ENCODE results near the gene RSPH1. TPM values are rescaled to one million over a fixed set of nuclear protein-coding genes. Genes with fewer than 3 reads are reported as not detected.

RSPH1 gene
- total RNA-seq, 1 donor from 2014 or later = 0.29 TPM

- Histone ChIP-seq H3K36me3 (ENCODE audit: control insufficient read depth, insufficient read depth, low read length) (no peaks in the 10 kb centered on the region), H3K27me3 (ENCODE audit: control insufficient read depth, insufficient read depth, low read length) (no peaks in the 10 kb centered on the region), H3K4me3 (ENCODE audit: low read depth, low read length) (no peak overlapping the region)
- no peak for TF ChIP-seq CTCF (IDR thresholded peaks at IDR 0.05; ENCODE audit: insufficient read depth, low read length, poor library complexity, severe bottlenecking)
- no peak for DNase-seq (ENCODE audit: low read depth)
Observed at GRCh38 chr21:42465008-42465802, 30.8 kb downstream of the RSPH1 start.

GRCh38 chr21:42463861-42464515, 32.0 kb downstream of the RSPH1 start:
- DNase-seq (ENCODE audit: low read depth) = no peak
- no peaks in the 10 kb centered on the region for H3K36me3 ChIP-seq (ENCODE audit: control insufficient read depth, insufficient read depth, low read length)
- H3K4me3 ChIP-seq (ENCODE audit: low read depth, low read length) = no peak overlapping the region
- no peaks in the 10 kb centered on the region for H3K27me3 ChIP-seq (ENCODE audit: control insufficient read depth, insufficient read depth, low read length)
- no peak for TF ChIP-seq CTCF (IDR thresholded peaks at IDR 0.05; ENCODE audit: insufficient read depth, low read length, poor library complexity, severe bottlenecking)

DNA sequence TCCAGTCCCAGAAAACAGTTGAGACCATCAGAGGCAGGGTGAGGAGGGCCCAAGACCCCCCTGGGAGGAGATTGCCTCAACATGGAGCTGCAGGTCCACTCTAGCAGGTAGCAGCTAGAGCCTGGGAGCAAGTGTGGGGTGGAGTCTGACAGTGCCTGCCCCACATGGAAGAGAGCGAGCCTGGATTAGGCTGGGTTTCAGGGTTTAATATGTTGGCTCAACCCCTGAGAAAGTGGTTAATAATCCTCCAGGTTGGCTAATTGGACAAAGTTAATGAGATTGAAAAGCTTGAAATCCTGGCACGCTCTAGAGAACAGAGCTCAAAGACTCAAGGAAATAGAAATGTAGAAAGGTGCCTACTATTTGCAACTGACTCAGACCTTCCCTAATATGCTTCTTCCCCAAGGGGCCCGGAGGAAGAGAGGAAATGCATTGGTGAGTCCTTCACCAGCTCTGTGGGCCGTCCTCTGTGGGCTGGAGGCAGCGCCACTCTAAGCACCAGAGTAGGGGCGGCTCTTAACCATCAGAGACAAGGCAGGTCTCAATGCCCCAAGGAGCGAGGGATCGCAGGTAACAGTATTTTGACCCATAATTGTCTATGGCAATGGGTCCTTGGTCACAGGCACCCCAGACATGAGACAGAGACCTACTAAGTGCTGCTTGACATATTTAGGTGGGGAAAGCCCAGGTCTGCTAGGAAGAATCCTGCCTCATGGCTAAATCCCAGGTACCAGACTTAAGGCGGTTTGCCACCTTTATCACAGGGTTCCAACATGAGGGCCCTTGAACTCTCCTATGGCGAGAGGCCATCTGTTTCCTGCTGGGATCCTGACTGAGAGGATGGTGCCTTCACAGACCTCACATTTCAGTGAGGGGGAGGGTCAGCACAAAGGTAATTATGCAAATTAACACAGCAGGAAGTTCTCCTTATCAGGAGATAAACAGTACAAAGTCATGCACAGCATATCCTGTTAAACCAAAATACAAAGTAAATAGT, 33.8 kb downstream of the RSPH1 start:
- H3K27me3 ChIP-seq (ENCODE audit: control insufficient read depth, insufficient read depth, low read length) = no peaks in the 10 kb centered on the region
- TF ChIP-seq CTCF (IDR thresholded peaks at IDR 0.05; ENCODE audit: insufficient read depth, low read length, poor library complexity, severe bottlenecking) = no peak
- no peaks in the 10 kb centered on the region for H3K36me3 ChIP-seq (ENCODE audit: control insufficient read depth, insufficient read depth, low read length)
- peak; percentile 50 for DNase-seq (ENCODE audit: low read depth)
- H3K4me3 ChIP-seq (ENCODE audit: low read depth, low read length) = no peak overlapping the region

GRCh38 chr21:42461185-42461520, 34.9 kb downstream of the RSPH1 start:
- no peaks in the 10 kb centered on the region for H3K27me3 ChIP-seq (ENCODE audit: control insufficient read depth, insufficient read depth, low read length)
- no peak overlapping the region for H3K4me3 ChIP-seq (ENCODE audit: low read depth, low read length)
- TF ChIP-seq CTCF (IDR thresholded peaks at IDR 0.05; ENCODE audit: insufficient read depth, low read length, poor library complexity, severe bottlenecking) = no peak
- no peak for DNase-seq (ENCODE audit: low read depth)
- no peaks in the 10 kb centered on the region for H3K36me3 ChIP-seq (ENCODE audit: control insufficient read depth, insufficient read depth, low read length)

DNA sequence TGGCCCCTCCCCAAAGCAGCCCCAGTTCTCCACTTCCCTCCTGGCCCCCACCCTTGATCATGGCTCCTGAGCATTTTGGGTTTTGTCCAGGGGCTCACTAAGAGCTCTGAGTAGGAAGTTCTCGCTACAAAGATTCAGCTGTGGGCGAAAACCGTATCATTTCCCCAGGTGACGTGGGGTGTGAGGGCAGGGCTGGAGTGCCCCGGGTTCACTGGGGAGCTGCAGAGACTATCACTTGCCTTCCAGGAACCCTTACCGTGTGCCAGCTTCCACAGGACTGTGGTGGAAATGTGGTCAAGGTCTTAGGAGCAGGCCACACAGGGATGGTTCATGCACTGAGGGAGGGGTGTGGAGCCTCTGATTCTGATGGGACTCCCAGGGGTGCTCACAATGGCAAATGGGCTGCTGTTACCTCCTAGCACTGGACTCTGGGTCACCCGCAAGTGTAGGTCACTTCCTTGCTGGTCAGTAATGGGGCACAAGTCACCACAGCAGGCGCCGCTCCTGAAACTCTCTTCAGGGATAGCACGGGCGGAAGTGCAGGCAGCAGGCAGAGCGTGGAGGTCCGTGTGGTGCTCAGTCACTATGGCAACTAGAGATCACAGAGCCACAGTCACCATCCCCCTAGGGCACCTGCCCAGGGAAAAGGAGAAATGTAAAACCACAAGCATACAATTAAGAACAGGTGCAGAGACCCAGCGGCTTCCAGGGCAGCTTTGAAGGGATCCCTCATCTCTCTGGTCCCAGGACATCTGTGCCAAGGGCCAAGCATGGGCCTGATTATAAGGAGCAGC, 35.4 kb downstream of the RSPH1 start:
- Histone ChIP-seq H3K27me3 (ENCODE audit: control insufficient read depth, insufficient read depth, low read length) (no peaks in the 10 kb centered on the region), H3K36me3 (ENCODE audit: control insufficient read depth, insufficient read depth, low read length) (no peaks in the 10 kb centered on the region), H3K4me3 (ENCODE audit: low read depth, low read length) (no peak overlapping the region)
- no peak for TF ChIP-seq CTCF (IDR thresholded peaks at IDR 0.05; ENCODE audit: insufficient read depth, low read length, poor library complexity, severe bottlenecking)
- DNase-seq (ENCODE audit: low read depth) = no peak

All from kidney epithelial cell (primary cell).